Spleen (tissue), 11 donors: ENCODE data around the gene CAMTA1. TPM values are rescaled to one million over a fixed set of nuclear protein-coding genes. Genes with fewer than 3 reads are reported as not detected.

Experiments
- DNase-seq: peaks from one replicate; pipeline ENCODE4 v3.0.0-alpha.2; 2020
- H3K27ac ChIP-seq, 8 donors: fragments of 200-600 bp; sonication (generic) in 7 of 8; 1 replicate in 4 of 8; 2 replicates in 4 of 8; pipeline versions ENCODE4 v1.5.0 to v1.8.0; 2016 to 2021; ENCODE audit warnings: inconsistent platforms in 4 of 8, mild to moderate bottlenecking in 4 of 8, moderate library complexity in 1 of 8
- H3K27me3 ChIP-seq, 7 donors: fragments of 200-600 bp; sonication (generic) in 6 of 7; replicated peaks in 1 of 7; 1 replicate in 4 of 7; 2 replicates in 3 of 7; pipeline versions ENCODE4 v1.5.0 to v1.8.0; 2016 to 2021; ENCODE audit warnings: inconsistent platforms in 3 of 7, mild to moderate bottlenecking in 1 of 7
- H3K36me3 ChIP-seq, 6 donors: fragments of 200-600 bp; sonication (generic) in 5 of 6; 1 replicate in 4 of 6; 2 replicates in 2 of 6; pipeline versions ENCODE4 v1.5.0 to v1.8.0; 2016 to 2021; ENCODE audit warnings: inconsistent platforms in 2 of 6
- H3K4me1 ChIP-seq, 6 donors: fragments of 200-600 bp; sonication (generic) in 5 of 6; 1 replicate in 3 of 6; 2 replicates in 3 of 6; pipeline versions ENCODE4 v1.5.0 to v1.8.0; 2016 to 2021; ENCODE audit warnings: inconsistent platforms in 3 of 6
- H3K4me3 ChIP-seq, 8 donors: fragments of 200-600 bp; sonication (generic) in 7 of 8; 1 replicate in 4 of 8; 2 replicates in 4 of 8; pipeline versions ENCODE4 v1.5.0 to v1.8.0; 2016 to 2021; ENCODE audit warnings: inconsistent platforms in 4 of 8, mild to moderate bottlenecking in 4 of 8, moderate library complexity in 2 of 8
- H3K9me3 ChIP-seq, 8 donors: fragments of 200-600 bp; sonication (generic) in 7 of 8; 1 replicate in 4 of 8; 2 replicates in 4 of 8; pipeline versions ENCODE4 v1.5.0 to v1.8.0; 2016 to 2021; ENCODE audit warnings: inconsistent platforms in 4 of 8
- POLR2A ChIP-seq, 3 donors: fragments of 450-650 bp; IDR thresholded peaks; one replicate each; pipeline ENCODE4 v1.5.1; 2017; ENCODE audit warnings: antibody characterized with exemption in 3 of 3, mild to moderate bottlenecking in 1 of 3
- POLR2AphosphoS5 ChIP-seq, 3 donors: sonication (generic); formaldehyde crosslinking; IDR thresholded peaks; one replicate each; pipeline ENCODE4 v1.5.1; 2017; ENCODE audit warnings: antibody characterized with exemption in 3 of 3
- WGBS, 5 donors: extraction: QIAGEN DNeasy Blood & Tissue Kit in 3 of 5; methylation state at CpG; one replicate each; pipeline versions ENCODE4 v1.1.5 to v1.1.7; 2013 to 2018; 5-methylcytosine and 5-hydroxymethylcytosine counted together
- intact Hi-C: fragments of 100-400 bp; cut with DNase I; formaldehyde crosslinking; loops from one replicate; pipeline ENCODE4 v1.15.0; 2023; ENCODE audit warnings: low total_unique reads
- polyA plus RNA-seq, 3 donors: library from polyadenylated mRNA; stranded (reverse); fragments of 200-250 nt; gene quantifications; one replicate each; pipeline ENCODE4 v1.2.1, GENCODE V29; 2013
- total RNA-seq, 7 donors: library from RNA; depleted of rRNA in 3 of 7; stranded (reverse); fragments of >200 nt in 3 of 7; fragmentation: NEBNext Ultra II Directional in 4 of 7; extraction: Animal tissue kit (Norgen Biotek cat#: 25700) in 4 of 7; gene quantifications; one replicate each; pipeline versions ENCODE4 v1.1.0 to v1.2.1, GENCODE V29; 2016 to 2021
- TF ChIP-seq, protein P1 (sequence below), 11 experiments: fragments of 200-600 bp in 7 of 11; fragments of 450-650 bp in 4 of 11; sonication (generic) in 4 of 11; IDR thresholded peaks in 8 of 11; conservative IDR thresholded peaks in 3 of 11; 1 replicate in 7 of 11; 2 replicates in 4 of 11; pipeline versions ENCODE4 v1.4.0 to v1.8.0; 2016 to 2021; ENCODE audit warnings: antibody characterized with exemption in 11 of 11, inconsistent platforms in 4 of 11, mild to moderate bottlenecking in 1 of 11
- donor health status: healthy with polysubstance abuse.
- donor health status: DM: no; HTN: no; CAD: no; lungs with moderate emphysema.
- donor health status: DM: no; HTN: no; CAD: no.
- donor health status: Bipolar disorder and iron deficiency.
- donor health status: healthy.
- donor health status: DM: no; HTN: no; CAD: no.
- donor health status: DM: yes; HTN: yes; CAD: no.

The CAMTA1 gene
- total and polyA plus RNA-seq, 10 donors, result 53.0 to 106 (median 77.3) TPM

DNA sequence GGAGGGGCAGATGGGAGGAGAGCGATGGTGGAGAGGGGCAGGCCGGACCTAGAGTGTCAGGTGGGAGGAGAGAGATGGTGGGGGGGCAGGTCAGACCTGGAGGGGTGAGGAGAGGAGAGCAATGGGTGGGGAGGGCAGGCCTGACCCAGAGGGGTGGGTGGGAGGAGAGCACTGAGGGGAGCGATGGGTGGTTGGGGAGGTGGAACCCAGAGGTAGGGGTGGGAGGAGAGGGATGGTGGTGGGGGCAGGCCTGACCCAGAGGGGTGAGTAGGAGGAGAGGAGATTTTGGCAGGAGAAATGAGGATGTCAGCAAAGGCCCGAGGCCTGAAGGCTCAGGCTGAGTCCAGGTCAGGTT lies 828.6 kb downstream of the CAMTA1 start:
- intact Hi-C loops, result no loop called here
- peaks cover 0 to 5% (median 0%) of the 10 kb centered on the region in 6 donors for H3K4me1 ChIP-seq
- WGBS, 5 donors, result 80 to 91% (median 84%) methylated on average over 4 of the region's 4 CpGs
- H3K27ac ChIP-seq, result no peak overlapping the region
- peaks cover 0 to 36% (median 0%) of the 10 kb centered on the region in 7 donors for H3K27me3 ChIP-seq
- no peaks in the 10 kb centered on the region for H3K36me3 ChIP-seq
- TF ChIP-seq POLR2A (IDR thresholded peaks at IDR 0.05) (no peak), POLR2AphosphoS5 (IDR thresholded peaks at IDR 0.05) (no peak)
- TF ChIP-seq, protein P1, sequence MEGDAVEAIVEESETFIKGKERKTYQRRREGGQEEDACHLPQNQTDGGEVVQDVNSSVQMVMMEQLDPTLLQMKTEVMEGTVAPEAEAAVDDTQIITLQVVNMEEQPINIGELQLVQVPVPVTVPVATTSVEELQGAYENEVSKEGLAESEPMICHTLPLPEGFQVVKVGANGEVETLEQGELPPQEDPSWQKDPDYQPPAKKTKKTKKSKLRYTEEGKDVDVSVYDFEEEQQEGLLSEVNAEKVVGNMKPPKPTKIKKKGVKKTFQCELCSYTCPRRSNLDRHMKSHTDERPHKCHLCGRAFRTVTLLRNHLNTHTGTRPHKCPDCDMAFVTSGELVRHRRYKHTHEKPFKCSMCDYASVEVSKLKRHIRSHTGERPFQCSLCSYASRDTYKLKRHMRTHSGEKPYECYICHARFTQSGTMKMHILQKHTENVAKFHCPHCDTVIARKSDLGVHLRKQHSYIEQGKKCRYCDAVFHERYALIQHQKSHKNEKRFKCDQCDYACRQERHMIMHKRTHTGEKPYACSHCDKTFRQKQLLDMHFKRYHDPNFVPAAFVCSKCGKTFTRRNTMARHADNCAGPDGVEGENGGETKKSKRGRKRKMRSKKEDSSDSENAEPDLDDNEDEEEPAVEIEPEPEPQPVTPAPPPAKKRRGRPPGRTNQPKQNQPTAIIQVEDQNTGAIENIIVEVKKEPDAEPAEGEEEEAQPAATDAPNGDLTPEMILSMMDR (IDR thresholded peaks at IDR 0.05 in 8 of 11, conservative IDR thresholded peaks at IDR 0.05 in 3 of 11), result no peak
- no peak overlapping the region for H3K4me3 ChIP-seq
- no peaks in the 10 kb centered on the region for H3K9me3 ChIP-seq
- DNase-seq, result no peak

DNA sequence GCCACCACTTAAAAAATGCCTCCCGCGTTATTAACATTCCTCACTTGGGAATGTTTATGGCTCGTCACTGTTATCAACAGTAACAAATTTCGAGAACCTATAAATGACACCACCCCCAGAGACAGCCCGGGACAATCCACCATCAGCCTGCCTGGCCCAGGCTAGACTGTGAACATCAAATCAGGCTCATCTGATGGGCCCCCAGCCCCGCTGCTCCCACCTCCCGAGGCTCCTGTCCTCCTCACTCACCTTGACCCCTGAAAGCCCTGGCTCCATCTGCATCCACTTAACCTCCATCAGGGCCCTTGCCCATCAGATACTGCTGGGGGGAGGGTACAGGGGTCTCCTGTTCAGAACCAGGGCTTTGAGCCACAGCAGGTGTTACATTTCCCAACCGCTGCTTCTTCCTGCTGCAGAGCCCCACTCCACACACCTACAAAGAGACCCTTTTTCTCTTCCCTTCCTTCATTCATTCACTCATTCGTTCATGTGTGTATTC lies 829.4 kb downstream of the CAMTA1 start:
- Histone ChIP-seq H3K4me3 (no peak overlapping the region), H3K36me3 (no peaks in the 10 kb centered on the region), H3K4me1 (peaks cover 0 to 5% (median 0%) of the 10 kb centered on the region in 6 donors), H3K27me3 (peaks cover 0 to 36% (median 0%) of the 10 kb centered on the region in 7 donors), H3K9me3 (no peaks in the 10 kb centered on the region), H3K27ac (no peak overlapping the region)
- WGBS, 5 donors, result 67 to 77% (median 71%) methylated on average over 9 of the region's 9 CpGs
- intact Hi-C loops, result no loop called here
- peak; percentile 30 for DNase-seq
- TF ChIP-seq POLR2A (IDR thresholded peaks at IDR 0.05), result no peak
- TF ChIP-seq, protein P1 (IDR thresholded peaks at IDR 0.05 in 8 of 11, conservative IDR thresholded peaks at IDR 0.05 in 3 of 11), result no peak
- TF ChIP-seq POLR2AphosphoS5 (IDR thresholded peaks at IDR 0.05), result no peak

GRCh38 chr1:7615138-7615537 lies 829.9 kb downstream of the CAMTA1 start:
- Histone ChIP-seq H3K36me3 (no peaks in the 10 kb centered on the region), H3K4me1 (peaks cover 0 to 5% (median 0%) of the 10 kb centered on the region in 6 donors), H3K27me3 (peaks cover 0 to 36% (median 0%) of the 10 kb centered on the region in 7 donors), H3K4me3 (no peak overlapping the region), H3K27ac (no peak overlapping the region), H3K9me3 (no peaks in the 10 kb centered on the region)
- WGBS, 5 donors, result 62 to 70% (median 64%) methylated on average over 5 of the region's 5 CpGs
- TF ChIP-seq POLR2A (IDR thresholded peaks at IDR 0.05) (no peak), POLR2AphosphoS5 (IDR thresholded peaks at IDR 0.05) (no peak)
- TF ChIP-seq, protein P1 (IDR thresholded peaks at IDR 0.05 in 8 of 11, conservative IDR thresholded peaks at IDR 0.05 in 3 of 11), result no peak
- peak; percentile 13 for DNase-seq
- intact Hi-C loops, result no loop called here

GRCh38 chr1:7616076-7616832 lies 831.0 kb downstream of the CAMTA1 start:
- WGBS, 5 donors, result 34 to 38% (median 35%) methylated on average over 14 of the region's 14 CpGs
- H3K36me3 ChIP-seq, result no peaks in the 10 kb centered on the region
- no peak overlapping the region for H3K4me3 ChIP-seq
- no peaks in the 10 kb centered on the region for H3K9me3 ChIP-seq
- no peak overlapping the region for H3K27ac ChIP-seq
- peaks cover 0 to 5% (median 0%) of the 10 kb centered on the region in 6 donors for H3K4me1 ChIP-seq
- intact Hi-C loops, result no loop called here
- peak; percentile 54 for DNase-seq
- TF ChIP-seq POLR2AphosphoS5 (IDR thresholded peaks at IDR 0.05), result no peak
- TF ChIP-seq, protein P1 (IDR thresholded peaks at IDR 0.05 in 8 of 11, conservative IDR thresholded peaks at IDR 0.05 in 3 of 11), result no peak
- TF ChIP-seq POLR2A (IDR thresholded peaks at IDR 0.05), result no peak
- H3K27me3 ChIP-seq, result peaks cover 0 to 39% (median 0%) of the 10 kb centered on the region in 7 donors
